H1 (cell line): ENCODE results near the gene VIPR1. TPM values are rescaled to one million over a fixed set of nuclear protein-coding genes. Genes with fewer than 3 reads are reported as not detected.

Experiments
- CTCF ChIA-PET: fragments of 300-600 bp; sonication (Branson Sonifier 250); formaldehyde crosslinking; loops from one replicate; lab custom pipeline; 2021; ENCODE audit not compliant: partially characterized antibody; lab: Charles Lee
- POLR2A ChIA-PET: fragments of 300-600 bp; sonication (Branson Sonifier 250); formaldehyde crosslinking; loops from one replicate; lab custom pipeline; 2021; ENCODE audit warnings: inconsistent platforms; ENCODE audit not compliant: partially characterized antibody; lab: Charles Lee
- DNase-seq, 2 experiments: peaks; one replicate each; pipeline versions ENCODE4 v3.0.0 to v3.0.0-alpha.2; 2010 to 2022; ENCODE audit warnings: low spot score in 2 of 2, low read depth in 1 of 2, mixed read lengths in 1 of 2
- FAIRE-seq: peaks from 2 replicates; lab custom pipeline; 2011; peaks lifted over from hg19 to GRCh38; lab: Jason Lieb, UNC
- H2AFZ ChIP-seq: 2 replicates; pipeline ENCODE4 v1.8.1; 2012; ENCODE audit warnings: low read length, inconsistent platforms
- H2AK5ac ChIP-seq: 2 replicates; pipeline ENCODE4 v1.6.1; 2013; ENCODE audit warnings: low read depth, low read length
- H2BK120ac ChIP-seq: replicated peaks from 2 replicates; pipeline ENCODE3; 2013; ENCODE audit warnings: low read depth, low read length, inconsistent platforms
- H2BK12ac ChIP-seq: 2 replicates; pipeline ENCODE4 v1.6.1; 2013; ENCODE audit warnings: low read depth, low read length
- H2BK15ac ChIP-seq: 2 replicates; pipeline ENCODE4 v1.6.1; 2013; ENCODE audit warnings: low read length
- H2BK20ac ChIP-seq: 2 replicates; pipeline ENCODE4 v1.6.1; 2013; ENCODE audit warnings: low read length
- H2BK5ac ChIP-seq: 2 replicates; pipeline ENCODE4 v1.6.1; 2013; ENCODE audit warnings: low read depth, low read length
- H3K14ac ChIP-seq: 2 replicates; pipeline ENCODE4 v1.6.1; 2013; ENCODE audit warnings: inconsistent platforms; ENCODE audit not compliant: insufficient read length
- H3K18ac ChIP-seq: 2 replicates; pipeline ENCODE4 v1.6.1; 2013; ENCODE audit warnings: low read length; ENCODE audit errors: extremely low read depth
- H3K23ac ChIP-seq: 2 replicates; pipeline ENCODE4 v1.6.1; 2013; ENCODE audit warnings: inconsistent platforms; ENCODE audit not compliant: insufficient read length
- H3K23me2 ChIP-seq: 2 replicates; pipeline ENCODE4 v1.6.1; 2013; ENCODE audit warnings: low read depth, low read length
- H3K27ac ChIP-seq: 2 replicates; pipeline ENCODE4 v1.6.1; 2011; ENCODE audit warnings: low read depth, low read length, inconsistent platforms
- H3K27me3 ChIP-seq, 4 experiments: replicated peaks in 1 of 4; 1 replicate in 1 of 4; 2 replicates in 3 of 4; pipeline versions ENCODE4 v1.6.1 to v1.8.1; 2011 to 2013; ENCODE audit warnings: low read length in 3 of 4, mild to moderate bottlenecking in 3 of 4, inconsistent platforms in 2 of 4, mixed read lengths in 2 of 4, moderate library complexity in 1 of 4; ENCODE audit not compliant: control insufficient read depth in 3 of 4, insufficient read depth in 3 of 4; ENCODE audit errors: extremely low read depth in 1 of 4
- H3K36me3 ChIP-seq, 4 experiments: 2 replicates each; pipeline versions ENCODE4 v1.6.1 to v1.8.1; 2011 to 2013; ENCODE audit warnings: mild to moderate bottlenecking in 4 of 4, low read length in 3 of 4, moderate library complexity in 2 of 4, control low read depth in 1 of 4, inconsistent platforms in 1 of 4; ENCODE audit not compliant: insufficient read depth in 4 of 4, control insufficient read depth in 2 of 4
- H3K4ac ChIP-seq: replicated peaks from 2 replicates; pipeline ENCODE3; 2013; ENCODE audit warnings: low read length, low read depth, mixed read lengths, inconsistent platforms; ENCODE audit not compliant: insufficient read length
- H3K4me1 ChIP-seq, 4 experiments: replicated peaks in 1 of 4; 1 replicate in 1 of 4; 2 replicates in 3 of 4; pipeline versions ENCODE4 v1.6.1 to v1.8.1; 2011 to 2013; ENCODE audit warnings: low read length in 3 of 4, inconsistent platforms in 2 of 4, mixed read lengths in 1 of 4; ENCODE audit not compliant: insufficient read depth in 4 of 4, control insufficient read depth in 3 of 4
- H3K4me2 ChIP-seq, 2 experiments: 2 replicates each; pipeline versions ENCODE4 v1.6.1 to v1.8.1; 2011 to 2013; ENCODE audit warnings: low read depth in 2 of 2, low read length in 2 of 2, control low read depth in 1 of 2, inconsistent platforms in 1 of 2, mild to moderate bottlenecking in 1 of 2; ENCODE audit not compliant: insufficient read depth in 1 of 2
- H3K4me3 ChIP-seq, 4 experiments: fragments of 200-600, 300-600 bp in 1 of 4; sonication (generic), shearing (Covaris generic), sonication (Bioruptor Twin) in 1 of 4; 2 replicates each; pipeline versions ENCODE4 v1.5.1 to v1.8.1; 2011 to 2016; ENCODE audit warnings: low read length in 4 of 4, low read depth in 3 of 4, control low read depth in 2 of 4, inconsistent platforms in 2 of 4, mild to moderate bottlenecking in 2 of 4, mixed read lengths in 1 of 4, moderate library complexity in 1 of 4; ENCODE audit not compliant: insufficient read depth in 2 of 4; ENCODE audit errors: extremely low read depth in 1 of 4
- H3K56ac ChIP-seq: replicated peaks from 2 replicates; pipeline ENCODE3; 2013; ENCODE audit warnings: low read depth, mild to moderate bottlenecking, mixed read lengths, low read length, inconsistent platforms; ENCODE audit not compliant: insufficient read length
- H3K79me1 ChIP-seq: 2 replicates; pipeline ENCODE4 v1.6.1; 2013; ENCODE audit warnings: low read depth, low read length, control low read depth
- H3K79me2 ChIP-seq, 2 experiments: 2 replicates each; pipeline versions ENCODE4 v1.6.1 to v1.8.1; 2012 to 2013; ENCODE audit warnings: low read length in 2 of 2, mild to moderate bottlenecking in 2 of 2, inconsistent platforms in 1 of 2; ENCODE audit not compliant: insufficient read depth in 2 of 2, control insufficient read depth in 1 of 2
- H3K9ac ChIP-seq, 4 experiments: replicated peaks in 1 of 4; 1 replicate in 1 of 4; 2 replicates in 3 of 4; pipeline versions ENCODE4 v1.6.1 to v1.8.1; 2011 to 2013; ENCODE audit warnings: low read depth in 3 of 4, low read length in 3 of 4, control low read depth in 2 of 4, mild to moderate bottlenecking in 2 of 4, moderate library complexity in 2 of 4, inconsistent platforms in 1 of 4; ENCODE audit errors: extremely low read depth in 1 of 4
- H3K9me3 ChIP-seq, 2 experiments: 2 replicates each; pipeline versions ENCODE4 v1.6.1 to v1.8.1; 2012 to 2013; ENCODE audit warnings: mild to moderate bottlenecking in 2 of 2, moderate library complexity in 2 of 2, control low read depth in 1 of 2, inconsistent platforms in 1 of 2, low read depth in 1 of 2, low read length in 1 of 2, mixed read lengths in 1 of 2; ENCODE audit not compliant: insufficient read depth in 2 of 2
- H4K20me1 ChIP-seq, 2 experiments: replicated peaks in 1 of 2; 2 replicates each; pipeline versions ENCODE3 to v1.8.1; 2011 to 2013; ENCODE audit warnings: inconsistent platforms in 2 of 2, low read length in 2 of 2, mild to moderate bottlenecking in 1 of 2; ENCODE audit not compliant: insufficient read depth in 2 of 2, control insufficient read depth in 1 of 2
- H4K5ac ChIP-seq: 2 replicates; pipeline ENCODE4 v1.6.1; 2013; ENCODE audit warnings: low read length, low read depth, mixed read lengths, inconsistent platforms; ENCODE audit not compliant: insufficient read length
- H4K8ac ChIP-seq: 2 replicates; pipeline ENCODE4 v1.8.0; 2013; ENCODE audit warnings: mild to moderate bottlenecking, moderate library complexity, low read length, inconsistent platforms; ENCODE audit not compliant: insufficient read depth; ENCODE audit errors: extremely low read depth
- H4K91ac ChIP-seq: replicated peaks from 2 replicates; pipeline ENCODE3; 2013; ENCODE audit warnings: low read length, mixed read lengths, inconsistent platforms; ENCODE audit not compliant: insufficient read length
- BCL11A ChIP-seq, 2 experiments: IDR thresholded peaks; one replicate each; pipeline ENCODE4 v1.6.1; 2011; ENCODE audit warnings: low read depth in 2 of 2, low read length in 2 of 2, mild to moderate bottlenecking in 2 of 2
- CBX8 ChIP-seq: fragments of 300-800, 300-1000 bp; sonication (generic); IDR thresholded peaks from 2 replicates; pipeline ENCODE4 v1.7.1; 2016; ENCODE audit warnings: low read depth, low read length, borderline replicate concordance
- E2F6 ChIP-seq: IDR thresholded peaks from 2 replicates; pipeline ENCODE4 v1.6.1; 2012; ENCODE audit warnings: inconsistent platforms
- GABPA ChIP-seq: IDR thresholded peaks from 2 replicates; pipeline ENCODE4 v1.6.1; 2011; ENCODE audit warnings: mild to moderate bottlenecking, low read length, moderate library complexity, borderline replicate concordance; ENCODE audit not compliant: insufficient read depth
- HDAC2 ChIP-seq, 2 experiments: fragments of 300-600 bp in 1 of 2; sonication (generic) in 1 of 2; IDR thresholded peaks; 2 replicates each; pipeline ENCODE4 v1.6.1; 2011 to 2012; ENCODE audit warnings: low read depth in 2 of 2, low read length in 2 of 2, mild to moderate bottlenecking in 2 of 2, moderate library complexity in 2 of 2, borderline replicate concordance in 1 of 2, inconsistent platforms in 1 of 2
- RBBP5 ChIP-seq: IDR thresholded peaks from 2 replicates; pipeline ENCODE4 v1.7.1; 2012; ENCODE audit warnings: low read depth, mild to moderate bottlenecking, inconsistent platforms, low read length, moderate library complexity, borderline replicate concordance
- RXRA ChIP-seq: IDR thresholded peaks from 2 replicates; pipeline ENCODE4 v1.6.1; 2011; ENCODE audit warnings: low read depth, mild to moderate bottlenecking, low read length, moderate library complexity; ENCODE audit not compliant: insufficient read depth
- WGBS, 2 experiments: shearing (Covaris generic) in 1 of 2; methylation state at CpG; one replicate each; pipeline versions ENCODE4 v1.1.6 to v1.1.7; 2013 to 2015; ENCODE audit warnings: low lambda C conversion rate in 2 of 2, mixed read lengths in 2 of 2, inconsistent platforms in 1 of 2, low coverage in 1 of 2, missing lambda C conversion rate in 1 of 2; ENCODE audit not compliant: insufficient replicate concordance in 2 of 2, insufficient coverage in 1 of 2, insufficient read length in 1 of 2; ENCODE audit errors: extremely low coverage in 1 of 2, missing lambda C conversion rate in 1 of 2; 5-methylcytosine and 5-hydroxymethylcytosine counted together
- polyA plus RNA-seq, 7 experiments: library from polyadenylated mRNA; depleted of rRNA in 3 of 7; stranded (reverse) in 5 of 7; unstranded in 2 of 7; fragments of >200 nt in 5 of 7; fragments of 200-250 nt in 2 of 7; gene quantifications; 1 replicate in 5 of 7; 2 replicates in 1 of 7; 4 replicates in 1 of 7; pipeline versions ENCODE4 v1.2.1 to v1.2.3, GENCODE V29; 2011 to 2013; ENCODE audit warnings: missing spikeins in 2 of 7, mixed read lengths in 2 of 7
- total RNA-seq: library from RNA; stranded (reverse); fragmentation: NEBNext Ultra II Directional; extraction: Animal tissue kit (Norgen Biotek cat#: 25700); gene quantifications from 2 replicates; pipeline ENCODE4 v1.2.1, GENCODE V29; 2021

VIPR1 gene
- total and polyA plus RNA-seq, 2 of the 8 experiments (the other 6 are each of a cell fraction or from before 2014, with no cell fraction given), result 7.8 to 10.1 TPM

- Histone ChIP-seq H3K4me3 (no peak overlapping the region), H2BK15ac (no peak overlapping the region), H4K91ac (no peak overlapping the region), H2AFZ (no peak overlapping the region), H3K27ac (no peak overlapping the region), H4K20me1 (no peaks in the 10 kb centered on the region), H3K36me3 (no peaks in the 10 kb centered on the region), H2BK12ac (no peak overlapping the region), H3K4me2 (no peak overlapping the region), H3K56ac (no peak overlapping the region), H3K4me1 (no peaks in the 10 kb centered on the region; a peak in 1 of 7 replicates), H2BK20ac (no peak overlapping the region), H3K14ac (no peak overlapping the region), H3K23ac (no peak overlapping the region), H3K9me3 (no peaks in the 10 kb centered on the region), H3K18ac (no peak overlapping the region), H2BK120ac (no peak overlapping the region), H2BK5ac (no peak overlapping the region; the same call in 1 of the 2 replicates), H2AK5ac (no peak overlapping the region), H4K8ac (no peak overlapping the region), H4K5ac (no peak overlapping the region), H3K27me3 (no peaks in the 10 kb centered on the region), H3K79me2 (no peaks in the 10 kb centered on the region), H3K4ac (no peak overlapping the region), H3K9ac (no peak overlapping the region), H3K79me1 (no peaks in the 10 kb centered on the region), H3K23me2 (no peaks in the 10 kb centered on the region)
- WGBS, 2 experiments, result 87% methylated on average over 2 of the region's 2 CpGs; no CpG with 5 or more reads in 1 of the 2 experiments
- DNase-seq (no peak), FAIRE-seq (no peak)
- ChIA-PET POLR2A (interaction anchor here (0.8 kb wide), 1 partner anchor 49 kb away, joined by 3 read pairs; no protein-coding TSS in a partner anchor), CTCF (interaction anchor here (0.8 to 1.5 kb wide), 6 partner anchors 9 to 63 kb away, joined by 3 to 4 read pairs (median 3); no protein-coding TSS in a partner anchor)
- TF ChIP-seq HDAC2 (IDR thresholded peaks at IDR 0.05; ENCODE audit: borderline replicate concordance in 1 of 2, low read depth in 2 of 2, low read length in 2 of 2) (no peak), BCL11A (IDR thresholded peaks at IDR 0.05; ENCODE audit: low read depth in 2 of 2, low read length in 2 of 2) (no peak), RXRA (no peak), RBBP5 (no peak), E2F6 (no peak), CBX8 (no peak), GABPA (no peak)
These were observed 15.5 kb upstream of the VIPR1 start for GRCh38 chr3:42486814-42487565.
